ENCODE results near the gene ZNF845.
A peak's percentile ranks its signal among the peaks of the same experiment; 100 is the strongest.
"Not testable (repeated sequence)": the region's sequence is repeated elsewhere in the genome, so short reads cannot be mapped to it uniquely, and the experiment has no call there.

Gene ZNF845

GRCh38 chr19:53388168-53388567, 54.6 kb downstream of the ZNF845 start:
- DNase-seq, result no peak

GRCh38 chr19:53388904-53389303, 55.4 kb downstream of the ZNF845 start:
- DNase-seq, result no peak

- DNase-seq, result no peak
Observed at GRCh38 chr19:53389571-53389970, 56.0 kb downstream of the ZNF845 start.

- no peak for DNase-seq
Observed at GRCh38 chr19:53389978-53390377, 56.4 kb downstream of the ZNF845 start.

- no peak for DNase-seq
Observed at GRCh38 chr19:53394522-53394973, 61.0 kb downstream of the ZNF845 start.

GRCh38 chr19:53394974-53395839, 61.7 kb downstream of the ZNF845 start, which contains the start of gene ZNF765:
ZNF765 (plus strand) TSS chr19:53395149; CDS start chr19:53398016, 2,867 bp downstream.
- peak; percentile 54 for DNase-seq

GRCh38 chr19:53395840-53396524, 62.4 kb downstream of the ZNF845 start:
- DNase-seq, result not testable (repeated sequence)

- DNase-seq, result no peak
Observed at GRCh38 chr19:53396525-53396868, 62.9 kb downstream of the ZNF845 start.

- not testable (repeated sequence) for DNase-seq
Observed at GRCh38 chr19:53397918-53398317, 64.4 kb downstream of the ZNF845 start.

Data from NCI-H2029 treated with DMSO at 0.1 percent for 48 hours (cell line).